PC-9 (cell line): ENCODE measurements around the gene LDHA.
"Not testable (repeated sequence)": the region's sequence is repeated elsewhere in the genome, so short reads cannot be mapped to it uniquely, and the experiment has no call there.

Experiments used
- EZH2 ChIP-seq: fragments of 200-600 bp; sonication (generic); IDR thresholded peaks from 2 replicates; pipeline ENCODE4 v1.8.0; 2017; ENCODE audit warnings: antibody characterized with exemption, low read depth
- TF ChIP-seq, protein P1 (sequence below): fragments of 200-600 bp; sonication (generic); conservative IDR thresholded peaks from 2 replicates; pipeline ENCODE4 v1.6.1; 2017; ENCODE audit warnings: mixed run types, antibody characterized with exemption, mild to moderate bottlenecking, moderate library complexity

DNA sequence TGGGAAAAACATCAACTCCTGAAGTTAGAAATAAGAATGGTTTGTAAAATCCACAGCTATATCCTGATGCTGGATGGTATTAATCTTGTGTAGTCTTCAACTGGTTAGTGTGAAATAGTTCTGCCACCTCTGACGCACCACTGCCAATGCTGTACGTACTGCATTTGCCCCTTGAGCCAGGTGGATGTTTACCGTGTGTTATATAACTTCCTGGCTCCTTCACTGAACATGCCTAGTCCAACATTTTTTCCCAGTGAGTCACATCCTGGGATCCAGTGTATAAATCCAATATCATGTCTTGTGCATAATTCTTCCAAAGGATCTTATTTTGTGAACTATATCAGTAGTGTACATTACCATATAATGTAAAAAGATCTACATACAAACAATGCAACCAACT is 13.0 kb downstream of the LDHA start:
- TF ChIP-seq, protein P1, sequence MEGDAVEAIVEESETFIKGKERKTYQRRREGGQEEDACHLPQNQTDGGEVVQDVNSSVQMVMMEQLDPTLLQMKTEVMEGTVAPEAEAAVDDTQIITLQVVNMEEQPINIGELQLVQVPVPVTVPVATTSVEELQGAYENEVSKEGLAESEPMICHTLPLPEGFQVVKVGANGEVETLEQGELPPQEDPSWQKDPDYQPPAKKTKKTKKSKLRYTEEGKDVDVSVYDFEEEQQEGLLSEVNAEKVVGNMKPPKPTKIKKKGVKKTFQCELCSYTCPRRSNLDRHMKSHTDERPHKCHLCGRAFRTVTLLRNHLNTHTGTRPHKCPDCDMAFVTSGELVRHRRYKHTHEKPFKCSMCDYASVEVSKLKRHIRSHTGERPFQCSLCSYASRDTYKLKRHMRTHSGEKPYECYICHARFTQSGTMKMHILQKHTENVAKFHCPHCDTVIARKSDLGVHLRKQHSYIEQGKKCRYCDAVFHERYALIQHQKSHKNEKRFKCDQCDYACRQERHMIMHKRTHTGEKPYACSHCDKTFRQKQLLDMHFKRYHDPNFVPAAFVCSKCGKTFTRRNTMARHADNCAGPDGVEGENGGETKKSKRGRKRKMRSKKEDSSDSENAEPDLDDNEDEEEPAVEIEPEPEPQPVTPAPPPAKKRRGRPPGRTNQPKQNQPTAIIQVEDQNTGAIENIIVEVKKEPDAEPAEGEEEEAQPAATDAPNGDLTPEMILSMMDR = not testable (repeated sequence)
- not testable (repeated sequence) for TF ChIP-seq EZH2
